ENCODE data around the gene TP63. TPM values are rescaled to one million over a fixed set of nuclear protein-coding genes. Genes with fewer than 3 reads are reported as not detected.

The TP63 gene
- total RNA-seq, 1 donor = 1.8 TPM

DNA sequence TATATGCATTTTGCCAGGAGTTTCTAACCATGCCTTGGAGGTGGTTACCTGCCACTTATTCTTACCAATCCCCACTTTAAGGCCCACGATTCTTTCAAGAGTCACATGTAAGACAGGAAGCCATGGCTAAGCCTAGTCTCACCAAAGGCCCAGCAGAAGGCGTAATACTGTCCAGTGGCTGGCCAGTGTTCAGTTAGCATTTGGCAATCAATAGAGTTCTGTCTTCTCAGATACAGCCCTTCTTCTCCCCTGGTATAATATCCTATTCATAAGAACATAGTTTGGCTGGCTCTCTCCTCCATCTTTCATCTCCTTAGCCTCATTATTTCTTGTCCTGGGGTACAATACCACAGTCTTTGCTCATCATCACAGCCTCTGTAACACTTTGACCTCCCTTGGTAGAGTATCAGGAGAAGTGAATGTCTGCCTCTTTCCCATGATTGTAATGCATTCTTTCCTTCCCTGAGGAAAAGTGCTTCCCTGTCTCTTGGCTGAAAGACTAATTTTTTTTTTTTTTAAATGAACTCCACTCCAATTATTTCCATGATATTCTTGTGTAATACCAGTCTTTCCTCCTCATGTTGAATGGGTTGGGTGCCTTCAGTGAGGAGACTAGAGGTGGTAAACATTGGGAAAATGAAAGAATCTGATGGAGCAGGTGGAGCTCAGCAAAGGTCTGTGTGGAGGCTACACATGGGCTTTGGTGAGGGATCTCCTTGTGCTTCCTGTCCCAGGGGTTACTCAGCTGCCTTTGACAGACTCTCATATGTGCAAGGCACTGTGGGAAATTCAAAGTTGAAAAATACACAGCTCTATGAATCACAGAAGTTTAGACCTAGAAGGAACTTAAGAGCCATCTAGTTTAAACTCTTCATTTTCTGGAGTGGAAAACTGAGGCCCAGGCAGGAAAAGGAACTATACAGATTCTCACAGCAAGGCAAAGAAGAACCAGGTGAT lies 271.3 kb downstream of the TP63 start:
- Histone ChIP-seq H3K79me2 (ENCODE audit: insufficient read depth, low read length) (no peaks in the 10 kb centered on the region), H4K20me1 (ENCODE audit: insufficient read depth, low read length) (no peaks in the 10 kb centered on the region), H3K4me2 (ENCODE audit: insufficient read depth, low read length) (no peak overlapping the region), H3K36me3 (ENCODE audit: insufficient read depth, low read length) (no peaks in the 10 kb centered on the region), H3K9me3 (ENCODE audit: low read depth, low read length) (no peaks in the 10 kb centered on the region), H2AFZ (ENCODE audit: low read length) (peak overlapping the region; percentile 17), H3K4me1 (ENCODE audit: insufficient read depth, low read length) (peaks cover 2% of the 10 kb centered on the region), H3K27ac (ENCODE audit: low read depth, low read length) (no peak overlapping the region), H3K4me3 (ENCODE audit: insufficient read depth, low read length) (no peak overlapping the region), H3K27me3 (ENCODE audit: insufficient read depth, low read length) (no peaks in the 10 kb centered on the region)
- DNase-seq (ENCODE audit: insufficient read length, low spot score, missing footprints) = no peak
- TF ChIP-seq, protein P1, sequence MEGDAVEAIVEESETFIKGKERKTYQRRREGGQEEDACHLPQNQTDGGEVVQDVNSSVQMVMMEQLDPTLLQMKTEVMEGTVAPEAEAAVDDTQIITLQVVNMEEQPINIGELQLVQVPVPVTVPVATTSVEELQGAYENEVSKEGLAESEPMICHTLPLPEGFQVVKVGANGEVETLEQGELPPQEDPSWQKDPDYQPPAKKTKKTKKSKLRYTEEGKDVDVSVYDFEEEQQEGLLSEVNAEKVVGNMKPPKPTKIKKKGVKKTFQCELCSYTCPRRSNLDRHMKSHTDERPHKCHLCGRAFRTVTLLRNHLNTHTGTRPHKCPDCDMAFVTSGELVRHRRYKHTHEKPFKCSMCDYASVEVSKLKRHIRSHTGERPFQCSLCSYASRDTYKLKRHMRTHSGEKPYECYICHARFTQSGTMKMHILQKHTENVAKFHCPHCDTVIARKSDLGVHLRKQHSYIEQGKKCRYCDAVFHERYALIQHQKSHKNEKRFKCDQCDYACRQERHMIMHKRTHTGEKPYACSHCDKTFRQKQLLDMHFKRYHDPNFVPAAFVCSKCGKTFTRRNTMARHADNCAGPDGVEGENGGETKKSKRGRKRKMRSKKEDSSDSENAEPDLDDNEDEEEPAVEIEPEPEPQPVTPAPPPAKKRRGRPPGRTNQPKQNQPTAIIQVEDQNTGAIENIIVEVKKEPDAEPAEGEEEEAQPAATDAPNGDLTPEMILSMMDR (IDR thresholded peaks at IDR 0.05; ENCODE audit: extremely low read depth, low read depth, low read length) = no peak

DNA sequence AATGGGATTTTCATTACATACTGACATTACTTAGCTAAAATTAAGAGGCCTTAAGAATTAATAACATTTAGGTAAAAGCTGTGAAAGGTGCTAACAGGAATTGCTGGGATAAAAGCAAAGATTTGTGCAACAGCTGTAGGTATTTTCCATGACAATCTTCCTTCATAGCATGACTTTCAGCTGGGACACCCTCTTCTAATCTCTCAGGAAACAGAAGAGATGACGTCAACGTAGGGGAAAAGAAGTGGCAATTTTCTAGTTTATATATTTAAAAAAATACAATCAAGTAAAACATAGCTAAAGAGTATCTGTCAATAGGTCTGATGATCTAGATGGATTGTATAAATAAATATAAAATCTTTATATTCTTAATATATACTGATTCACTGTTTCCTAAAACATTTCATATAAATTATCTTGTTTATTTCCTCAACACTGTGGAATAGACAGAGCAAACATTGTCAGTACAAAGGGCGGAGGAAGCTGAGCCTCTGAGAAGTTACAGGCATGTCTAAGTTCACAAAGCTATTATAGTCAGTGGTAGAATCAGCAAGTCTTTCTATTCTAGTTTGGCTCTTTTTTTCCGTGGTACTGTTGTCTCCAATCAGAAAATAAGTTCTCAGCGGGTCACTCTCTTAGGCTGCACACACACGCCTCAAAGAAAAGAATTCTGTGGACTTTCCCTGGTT lies 272.5 kb downstream of the TP63 start:
- DNase-seq (ENCODE audit: insufficient read length, low spot score, missing footprints) = no peak
- Histone ChIP-seq H2AFZ (ENCODE audit: low read length) (no peak overlapping the region), H3K79me2 (ENCODE audit: insufficient read depth, low read length) (no peaks in the 10 kb centered on the region), H3K4me1 (ENCODE audit: insufficient read depth, low read length) (peaks cover 11% of the 10 kb centered on the region), H3K27ac (ENCODE audit: low read depth, low read length) (no peak overlapping the region), H3K4me2 (ENCODE audit: insufficient read depth, low read length) (no peak overlapping the region), H4K20me1 (ENCODE audit: insufficient read depth, low read length) (no peaks in the 10 kb centered on the region), H3K36me3 (ENCODE audit: insufficient read depth, low read length) (no peaks in the 10 kb centered on the region), H3K4me3 (ENCODE audit: insufficient read depth, low read length) (no peak overlapping the region), H3K27me3 (ENCODE audit: insufficient read depth, low read length) (no peaks in the 10 kb centered on the region), H3K9me3 (ENCODE audit: low read depth, low read length) (no peaks in the 10 kb centered on the region)
- TF ChIP-seq, protein P1 (IDR thresholded peaks at IDR 0.05; ENCODE audit: extremely low read depth, low read depth, low read length) = no peak

DNA sequence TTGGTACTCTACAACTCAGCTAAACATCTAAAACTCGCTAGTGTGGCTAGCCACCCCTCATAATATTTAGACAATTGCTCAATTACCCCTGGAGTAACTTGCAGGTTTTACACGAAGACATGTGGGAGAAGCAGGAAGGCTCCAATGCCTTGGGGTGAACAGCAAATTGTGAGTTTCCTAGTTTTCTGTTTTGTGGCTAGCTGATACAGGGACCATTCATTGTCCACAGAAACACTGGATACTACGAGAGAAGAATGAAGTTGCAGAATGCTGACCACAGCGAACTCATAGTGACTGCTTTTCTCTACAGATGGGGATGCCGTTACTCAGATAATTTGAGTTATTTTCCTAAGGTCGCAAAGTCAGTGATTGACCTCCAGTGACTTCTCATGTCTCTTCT lies 276.6 kb downstream of the TP63 start:
- no peaks in the 10 kb centered on the region for H3K27me3 ChIP-seq (ENCODE audit: insufficient read depth, low read length)
- TF ChIP-seq, protein P1 (IDR thresholded peaks at IDR 0.05; ENCODE audit: extremely low read depth, low read depth, low read length) = no peak
- DNase-seq (ENCODE audit: insufficient read length, low spot score, missing footprints) = no peak
- no peak overlapping the region for H3K27ac ChIP-seq (ENCODE audit: low read depth, low read length)
- H2AFZ ChIP-seq (ENCODE audit: low read length) = no peak overlapping the region
- no peaks in the 10 kb centered on the region for H3K79me2 ChIP-seq (ENCODE audit: insufficient read depth, low read length)
- peaks cover 13% of the 10 kb centered on the region for H3K4me1 ChIP-seq (ENCODE audit: insufficient read depth, low read length)
- no peak overlapping the region for H3K4me3 ChIP-seq (ENCODE audit: insufficient read depth, low read length)
- no peaks in the 10 kb centered on the region for H3K9me3 ChIP-seq (ENCODE audit: low read depth, low read length)
- no peaks in the 10 kb centered on the region for H4K20me1 ChIP-seq (ENCODE audit: insufficient read depth, low read length)
- no peaks in the 10 kb centered on the region for H3K36me3 ChIP-seq (ENCODE audit: insufficient read depth, low read length)
- no peak overlapping the region for H3K4me2 ChIP-seq (ENCODE audit: insufficient read depth, low read length)

DNA sequence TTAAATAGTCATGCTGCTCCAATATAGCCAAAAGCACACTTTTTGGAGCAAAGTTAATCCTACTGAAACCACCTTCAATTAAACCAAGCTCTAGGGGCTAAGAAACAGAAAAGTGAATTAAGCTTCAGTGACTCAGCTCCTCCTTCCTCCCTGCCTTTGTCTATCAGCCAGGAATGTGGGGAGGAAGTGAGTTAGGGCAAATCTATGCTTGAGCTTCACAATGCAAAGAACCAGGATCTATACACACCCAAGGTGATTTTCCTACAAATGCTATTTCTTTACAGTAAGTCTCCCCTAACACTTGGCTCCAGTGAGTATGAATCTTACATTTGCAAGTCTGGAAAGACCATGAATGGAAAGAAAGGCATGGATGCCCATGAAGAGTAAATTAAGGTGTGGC lies 277.5 kb downstream of the TP63 start:
- no peaks in the 10 kb centered on the region for H4K20me1 ChIP-seq (ENCODE audit: insufficient read depth, low read length)
- H3K27me3 ChIP-seq (ENCODE audit: insufficient read depth, low read length) = no peaks in the 10 kb centered on the region
- no peak overlapping the region for H3K4me2 ChIP-seq (ENCODE audit: insufficient read depth, low read length)
- H3K27ac ChIP-seq (ENCODE audit: low read depth, low read length) = no peak overlapping the region
- no peak overlapping the region for H3K4me3 ChIP-seq (ENCODE audit: insufficient read depth, low read length)
- peak overlapping the region; percentile 62 for H2AFZ ChIP-seq (ENCODE audit: low read length)
- H3K79me2 ChIP-seq (ENCODE audit: insufficient read depth, low read length) = no peaks in the 10 kb centered on the region
- H3K4me1 ChIP-seq (ENCODE audit: insufficient read depth, low read length) = peaks cover 13% of the 10 kb centered on the region
- H3K36me3 ChIP-seq (ENCODE audit: insufficient read depth, low read length) = no peaks in the 10 kb centered on the region
- TF ChIP-seq, protein P1 (IDR thresholded peaks at IDR 0.05; ENCODE audit: extremely low read depth, low read depth, low read length) = no peak
- peak; percentile 60 for DNase-seq (ENCODE audit: insufficient read length, low spot score, missing footprints)
- H3K9me3 ChIP-seq (ENCODE audit: low read depth, low read length) = no peaks in the 10 kb centered on the region

All from osteoblast (primary cell).